GM12878 (cell line): Measurements from ENCODE around the gene SFXN5.
"Not testable (repeated sequence)": the region's sequence is repeated elsewhere in the genome, so short reads cannot be mapped to it uniquely, and the experiment has no call there.

Experiments used
- CHD1 ChIP-seq: IDR thresholded peaks from 2 replicates; pipeline ENCODE4 v1.6.1; 2012; ENCODE audit warnings: low read depth, low read length, improper control_type of control experiment
- E2F4 ChIP-seq: IDR thresholded peaks from 2 replicates; pipeline ENCODE4 v1.6.1; 2012; ENCODE audit warnings: low read depth, low read length, improper control_type of control experiment
- TCF3 ChIP-seq: IDR thresholded peaks from 2 replicates; pipeline ENCODE4 v1.6.1; 2012; ENCODE audit warnings: low read depth, mild to moderate bottlenecking, low read length, borderline replicate concordance; ENCODE audit not compliant: insufficient read depth
- TF ChIP-seq, protein P1 (sequence below): fragments of 450-650 bp; IDR thresholded peaks from 2 replicates; pipeline ENCODE4 v1.6.1; 2014; ENCODE audit warnings: mild to moderate bottlenecking

DNA sequence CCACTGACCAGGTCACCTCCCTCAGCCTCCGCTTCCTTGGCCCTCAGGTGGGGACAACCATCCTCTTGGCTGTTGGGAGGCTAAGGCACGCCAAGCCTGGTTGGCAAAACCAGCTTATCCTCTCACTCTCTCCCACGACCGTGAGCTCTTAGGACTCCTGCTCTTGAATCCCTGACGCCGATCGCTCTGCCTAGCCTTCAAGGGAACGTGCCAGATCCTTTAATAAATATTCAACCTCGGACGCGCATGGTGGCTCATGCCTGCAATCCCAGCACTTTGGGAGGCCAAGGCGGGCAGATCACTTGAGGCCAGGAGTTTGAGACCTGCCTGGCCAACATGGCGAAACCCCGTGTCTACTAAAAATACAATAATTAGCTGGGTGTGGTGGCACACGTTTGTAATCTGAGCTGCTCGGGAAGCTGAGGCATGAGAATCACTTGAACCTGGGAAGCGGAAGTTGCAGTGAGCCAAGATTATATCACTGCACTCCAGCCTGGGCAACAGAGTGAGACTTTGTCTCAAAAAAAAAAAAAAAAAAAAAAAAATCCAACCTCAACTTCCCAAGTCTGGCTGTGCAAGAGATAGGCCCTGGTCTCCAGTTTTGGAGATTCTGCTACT is 22.2 kb upstream of the SFXN5 start:
- not testable (repeated sequence) for TF ChIP-seq CHD1, E2F4, TCF3
- TF ChIP-seq, protein P1, sequence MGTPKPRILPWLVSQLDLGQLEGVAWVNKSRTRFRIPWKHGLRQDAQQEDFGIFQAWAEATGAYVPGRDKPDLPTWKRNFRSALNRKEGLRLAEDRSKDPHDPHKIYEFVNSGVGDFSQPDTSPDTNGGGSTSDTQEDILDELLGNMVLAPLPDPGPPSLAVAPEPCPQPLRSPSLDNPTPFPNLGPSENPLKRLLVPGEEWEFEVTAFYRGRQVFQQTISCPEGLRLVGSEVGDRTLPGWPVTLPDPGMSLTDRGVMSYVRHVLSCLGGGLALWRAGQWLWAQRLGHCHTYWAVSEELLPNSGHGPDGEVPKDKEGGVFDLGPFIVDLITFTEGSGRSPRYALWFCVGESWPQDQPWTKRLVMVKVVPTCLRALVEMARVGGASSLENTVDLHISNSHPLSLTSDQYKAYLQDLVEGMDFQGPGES, result not testable (repeated sequence)
